Measurements from ENCODE around the gene TESK2. TPM values are rescaled to one million over a fixed set of nuclear protein-coding genes. Genes with fewer than 3 reads are reported as not detected.
A peak's percentile ranks its signal among the peaks of the same experiment; 100 is the strongest.
"Not testable (repeated sequence)": the region's sequence is repeated elsewhere in the genome, so short reads cannot be mapped to it uniquely, and the experiment has no call there.

TESK2 gene
- total and polyA plus RNA-seq, 4 donors, result 1.8 to 8.7 (median 3.6) TPM

GRCh38 chr1:45370575-45370974 is 120.4 kb downstream of the TESK2 start:
- peaks cover 0 to 6% (median 0%) of the 10 kb centered on the region in 5 donors for H3K4me1 ChIP-seq (ENCODE audit: control insufficient read depth in 5 of 5, insufficient read depth in 5 of 5, low read length in 5 of 5)
- H3K27ac ChIP-seq (ENCODE audit: low read depth in 1 of 2, low read length in 1 of 2), result no peak overlapping the region
- DNase-seq (no peak), ATAC-seq (ENCODE audit: insufficient read depth, low FRiP score) (no peak)
- H3K36me3 ChIP-seq (ENCODE audit: control insufficient read depth in 4 of 4, insufficient read depth in 4 of 4, low read length in 4 of 4), result no peaks in the 10 kb centered on the region
- TF ChIP-seq, protein P1, sequence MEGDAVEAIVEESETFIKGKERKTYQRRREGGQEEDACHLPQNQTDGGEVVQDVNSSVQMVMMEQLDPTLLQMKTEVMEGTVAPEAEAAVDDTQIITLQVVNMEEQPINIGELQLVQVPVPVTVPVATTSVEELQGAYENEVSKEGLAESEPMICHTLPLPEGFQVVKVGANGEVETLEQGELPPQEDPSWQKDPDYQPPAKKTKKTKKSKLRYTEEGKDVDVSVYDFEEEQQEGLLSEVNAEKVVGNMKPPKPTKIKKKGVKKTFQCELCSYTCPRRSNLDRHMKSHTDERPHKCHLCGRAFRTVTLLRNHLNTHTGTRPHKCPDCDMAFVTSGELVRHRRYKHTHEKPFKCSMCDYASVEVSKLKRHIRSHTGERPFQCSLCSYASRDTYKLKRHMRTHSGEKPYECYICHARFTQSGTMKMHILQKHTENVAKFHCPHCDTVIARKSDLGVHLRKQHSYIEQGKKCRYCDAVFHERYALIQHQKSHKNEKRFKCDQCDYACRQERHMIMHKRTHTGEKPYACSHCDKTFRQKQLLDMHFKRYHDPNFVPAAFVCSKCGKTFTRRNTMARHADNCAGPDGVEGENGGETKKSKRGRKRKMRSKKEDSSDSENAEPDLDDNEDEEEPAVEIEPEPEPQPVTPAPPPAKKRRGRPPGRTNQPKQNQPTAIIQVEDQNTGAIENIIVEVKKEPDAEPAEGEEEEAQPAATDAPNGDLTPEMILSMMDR (IDR thresholded peaks at IDR 0.05; ENCODE audit: control extremely low read depth, extremely low read depth), result no peak
- no peaks in the 10 kb centered on the region for H3K27me3 ChIP-seq (ENCODE audit: control insufficient read depth in 3 of 3, insufficient read depth in 3 of 3, low read length in 2 of 3)
- no peak overlapping the region for H3K4me3 ChIP-seq
- no peaks in the 10 kb centered on the region for H3K9me3 ChIP-seq (ENCODE audit: control insufficient read depth in 4 of 4, insufficient read depth in 3 of 4, low read length in 3 of 4)
- no peak overlapping the region for H3K9ac ChIP-seq (ENCODE audit: insufficient read depth in 1 of 2, low read length in 2 of 2)

DNA sequence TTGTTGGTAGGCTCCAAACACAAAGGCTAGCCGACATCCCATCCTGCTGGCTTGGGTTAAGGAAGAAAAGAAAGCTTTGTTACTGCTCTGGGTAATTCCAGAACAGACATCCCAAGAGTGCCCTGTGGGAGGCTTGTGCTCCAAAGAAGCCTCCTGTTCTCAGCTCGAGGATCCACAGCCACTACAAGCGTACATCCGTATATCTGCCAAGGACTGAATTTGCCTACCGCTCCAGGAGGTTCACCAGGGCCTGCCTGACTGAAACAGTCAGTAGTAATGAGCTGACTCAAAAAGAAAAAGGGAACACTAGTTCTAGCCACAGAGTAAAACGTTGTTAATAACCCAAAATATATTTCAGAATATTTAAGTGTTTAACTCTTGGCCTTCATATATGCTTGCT is 125.9 kb downstream of the TESK2 start:
- ATAC-seq (ENCODE audit: insufficient read depth, low FRiP score), result no peak

DNA sequence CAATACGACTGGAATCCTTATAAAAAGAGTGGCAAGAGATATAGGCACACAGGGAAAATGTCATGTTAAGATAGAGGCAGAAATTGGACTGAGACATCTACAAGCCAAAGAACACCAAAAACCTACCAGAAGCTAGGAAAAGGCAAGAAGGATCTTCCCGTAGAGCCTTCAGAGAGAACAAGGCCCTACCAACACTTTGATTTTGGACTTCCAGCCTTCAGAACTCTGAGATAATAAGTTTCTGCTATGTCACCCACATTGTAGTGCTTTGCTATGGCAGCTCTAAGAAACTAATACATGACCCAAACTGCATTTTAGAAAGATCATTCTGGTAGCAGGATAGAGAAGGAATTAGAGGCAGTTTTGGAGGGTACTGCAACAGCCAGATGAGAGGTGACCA is 126.7 kb downstream of the TESK2 start:
- Histone ChIP-seq H3K27ac (ENCODE audit: low read depth in 1 of 2, low read length in 1 of 2) (no peak overlapping the region), H3K27me3 (ENCODE audit: control insufficient read depth in 3 of 3, insufficient read depth in 3 of 3, low read length in 2 of 3) (no peaks in the 10 kb centered on the region), H3K36me3 (ENCODE audit: control insufficient read depth in 4 of 4, insufficient read depth in 4 of 4, low read length in 4 of 4) (peaks cover 0 to 1% (median 0%) of the 10 kb centered on the region in 4 donors), H3K4me3 (no peak overlapping the region), H3K9me3 (ENCODE audit: control insufficient read depth in 4 of 4, insufficient read depth in 3 of 4, low read length in 3 of 4) (no peaks in the 10 kb centered on the region), H3K4me1 (ENCODE audit: control insufficient read depth in 5 of 5, insufficient read depth in 5 of 5, low read length in 5 of 5) (peaks cover 3 to 19% (median 7%) of the 10 kb centered on the region in 5 donors), H3K9ac (ENCODE audit: insufficient read depth in 1 of 2, low read length in 2 of 2) (no peak overlapping the region)
- TF ChIP-seq, protein P1 (IDR thresholded peaks at IDR 0.05; ENCODE audit: control extremely low read depth, extremely low read depth), result no peak
- no peak for ATAC-seq (ENCODE audit: insufficient read depth, low FRiP score)
- WGBS, 2 donors, result 87 to 95% methylated on average over 2 of the region's 2 CpGs
- no peak for DNase-seq

More for the DNA sequence above, 125.9 kb downstream of the TESK2 start:
- H3K27ac ChIP-seq (ENCODE audit: low read depth in 1 of 2, low read length in 1 of 2), result no peak overlapping the region
- no peaks in the 10 kb centered on the region for H3K9me3 ChIP-seq (ENCODE audit: control insufficient read depth in 4 of 4, insufficient read depth in 3 of 4, low read length in 3 of 4)
- no peak overlapping the region for H3K9ac ChIP-seq (ENCODE audit: insufficient read depth in 1 of 2, low read length in 2 of 2)
- H3K4me1 ChIP-seq (ENCODE audit: control insufficient read depth in 5 of 5, insufficient read depth in 5 of 5, low read length in 5 of 5), result peaks cover 2 to 17% (median 6%) of the 10 kb centered on the region in 5 donors
- DNase-seq, result no peak
- H3K4me3 ChIP-seq, result no peak overlapping the region
- TF ChIP-seq, protein P1 (IDR thresholded peaks at IDR 0.05; ENCODE audit: control extremely low read depth, extremely low read depth), result no peak
- H3K36me3 ChIP-seq (ENCODE audit: control insufficient read depth in 4 of 4, insufficient read depth in 4 of 4, low read length in 4 of 4), result peaks cover 0 to 1% (median 0%) of the 10 kb centered on the region in 4 donors
- H3K27me3 ChIP-seq (ENCODE audit: control insufficient read depth in 3 of 3, insufficient read depth in 3 of 3, low read length in 2 of 3), result no peaks in the 10 kb centered on the region
- WGBS, 2 donors, result 90 to 92% methylated on average over 6 of the region's 6 CpGs

GRCh38 chr1:45360981-45361380 is 130.0 kb downstream of the TESK2 start:
- WGBS, 2 donors, result 48 to 59% methylated on average over 7 of the region's 7 CpGs
- H3K36me3 ChIP-seq (ENCODE audit: control insufficient read depth in 4 of 4, insufficient read depth in 4 of 4, low read length in 4 of 4); H3K4me3 ChIP-seq; H3K27me3 ChIP-seq (ENCODE audit: control insufficient read depth in 3 of 3, insufficient read depth in 3 of 3, low read length in 2 of 3); H3K9me3 ChIP-seq (ENCODE audit: control insufficient read depth in 4 of 4, insufficient read depth in 3 of 4, low read length in 3 of 4): not testable (repeated sequence)
- DNase-seq (peak; percentile 67 to 92 (median 86)), ATAC-seq (ENCODE audit: insufficient read depth, low FRiP score) (peak; percentile 82)
- peak overlapping the region in 1 of 2 donors; percentile 35 for H3K9ac ChIP-seq (ENCODE audit: insufficient read depth in 1 of 2, low read length in 2 of 2)
- H3K27ac ChIP-seq (ENCODE audit: low read depth in 1 of 2, low read length in 1 of 2), result peak overlapping the region in 1 of 2 donors; percentile 59
- H3K4me1 ChIP-seq (ENCODE audit: control insufficient read depth in 5 of 5, insufficient read depth in 5 of 5, low read length in 5 of 5), result peaks cover 3 to 19% (median 7%) of the 10 kb centered on the region in 5 donors

Measured in lung (tissue), 12 donors.